ENCODE measurements around the gene BBS7.
A peak's percentile ranks its signal among the peaks of the same experiment; 100 is the strongest.

BBS7 gene, protein sequence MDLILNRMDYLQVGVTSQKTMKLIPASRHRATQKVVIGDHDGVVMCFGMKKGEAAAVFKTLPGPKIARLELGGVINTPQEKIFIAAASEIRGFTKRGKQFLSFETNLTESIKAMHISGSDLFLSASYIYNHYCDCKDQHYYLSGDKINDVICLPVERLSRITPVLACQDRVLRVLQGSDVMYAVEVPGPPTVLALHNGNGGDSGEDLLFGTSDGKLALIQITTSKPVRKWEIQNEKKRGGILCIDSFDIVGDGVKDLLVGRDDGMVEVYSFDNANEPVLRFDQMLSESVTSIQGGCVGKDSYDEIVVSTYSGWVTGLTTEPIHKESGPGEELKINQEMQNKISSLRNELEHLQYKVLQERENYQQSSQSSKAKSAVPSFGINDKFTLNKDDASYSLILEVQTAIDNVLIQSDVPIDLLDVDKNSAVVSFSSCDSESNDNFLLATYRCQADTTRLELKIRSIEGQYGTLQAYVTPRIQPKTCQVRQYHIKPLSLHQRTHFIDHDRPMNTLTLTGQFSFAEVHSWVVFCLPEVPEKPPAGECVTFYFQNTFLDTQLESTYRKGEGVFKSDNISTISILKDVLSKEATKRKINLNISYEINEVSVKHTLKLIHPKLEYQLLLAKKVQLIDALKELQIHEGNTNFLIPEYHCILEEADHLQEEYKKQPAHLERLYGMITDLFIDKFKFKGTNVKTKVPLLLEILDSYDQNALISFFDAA

DNA sequence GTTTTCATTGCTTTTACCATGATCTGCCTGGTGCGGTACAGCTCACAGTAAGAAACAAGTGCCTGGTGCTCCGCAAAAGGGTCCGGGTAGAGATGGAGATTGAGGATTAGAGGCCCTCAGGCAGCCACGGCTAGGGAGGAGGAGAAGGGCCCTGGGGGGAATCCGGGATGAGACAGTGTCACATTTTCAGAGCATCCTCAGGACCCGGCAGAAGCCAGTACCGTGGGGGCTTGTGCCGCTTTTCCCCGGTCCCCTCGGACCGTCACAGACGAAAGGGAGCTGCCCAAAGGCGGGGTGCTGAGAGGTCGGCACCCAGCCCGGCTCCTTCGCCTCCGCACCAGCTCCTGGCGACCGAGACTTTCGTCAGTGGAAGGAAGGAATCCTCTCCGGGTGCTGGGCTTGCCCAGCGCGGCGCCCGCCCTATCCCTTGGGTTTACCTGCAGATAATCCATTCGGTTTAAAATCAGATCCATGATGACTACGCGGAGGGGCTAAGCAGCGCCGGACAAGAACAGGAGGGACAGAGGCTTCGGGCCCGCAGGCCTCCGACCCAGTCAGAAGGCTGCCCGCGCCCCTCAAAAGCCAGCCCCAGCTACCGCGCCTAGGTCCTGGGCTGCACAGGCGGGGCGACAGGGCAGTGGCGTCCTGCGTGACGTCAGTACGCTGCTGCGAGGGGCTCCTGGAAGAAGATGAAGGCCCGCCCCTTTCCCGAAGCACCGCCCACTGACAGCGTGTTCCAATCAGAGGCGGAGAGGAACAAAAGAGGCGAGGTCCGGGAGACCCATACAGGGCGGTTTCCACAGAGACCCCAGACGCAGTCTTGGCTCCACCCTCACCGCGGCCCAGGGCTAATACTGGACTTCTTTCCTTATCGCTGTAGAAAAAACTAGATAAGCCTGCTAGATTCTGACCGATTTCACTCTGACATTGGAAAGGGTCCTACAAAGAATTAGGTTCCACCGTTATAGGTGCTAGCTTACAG lies at the start of gene BBS7:
Gene BBS7 (minus strand): TSS at position 634 of the 982 bp plus-strand sequence. CDS start 161 bp downstream, at position 473.
- DNase-seq (ENCODE audit: low read depth), result peak; percentile 97

DNA sequence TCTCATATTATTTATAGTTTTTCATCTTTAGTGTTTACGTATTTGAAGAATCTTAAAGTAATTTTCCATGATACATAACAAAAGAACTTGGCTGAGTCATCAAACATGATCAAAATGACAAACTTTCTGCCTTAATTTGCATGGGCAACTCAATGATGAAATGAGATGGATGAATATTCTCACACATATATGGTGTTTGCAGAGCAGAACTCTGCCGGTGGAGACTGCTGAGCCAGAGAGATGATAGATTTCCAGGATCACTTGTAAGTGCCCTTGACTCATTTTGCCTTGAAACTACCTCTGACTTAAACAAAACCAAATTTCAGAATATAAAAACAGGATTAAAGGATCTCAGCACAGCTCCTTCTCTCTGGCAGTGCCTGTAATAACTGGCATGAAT lies 43.4 kb upstream of the BBS7 start:
- DNase-seq (ENCODE audit: low read depth), result no peak

DNA sequence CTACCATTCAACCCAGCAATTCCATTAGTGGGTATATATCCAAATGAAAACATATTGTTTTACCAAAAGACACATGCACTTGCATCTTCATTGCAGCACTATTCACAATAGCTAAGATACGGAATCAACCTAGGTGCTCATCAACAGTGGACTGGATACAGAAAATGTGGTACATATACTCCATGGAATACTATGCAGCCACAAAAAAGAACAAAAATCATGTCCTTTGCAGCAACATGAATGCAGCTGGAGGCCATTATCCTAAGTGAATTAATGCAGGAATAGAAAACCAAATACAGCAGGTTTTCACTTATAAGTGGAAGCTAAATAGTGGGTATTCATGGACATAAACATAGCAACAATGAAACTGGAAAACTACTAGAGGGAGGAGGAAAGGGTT lies 38.1 kb upstream of the BBS7 start:
- no peak for DNase-seq (ENCODE audit: low read depth)

- DNase-seq (ENCODE audit: low read depth), result peak; percentile 34
Measured at GRCh38 chr4:121900132-121900983, 30.1 kb upstream of the BBS7 start.

DNA sequence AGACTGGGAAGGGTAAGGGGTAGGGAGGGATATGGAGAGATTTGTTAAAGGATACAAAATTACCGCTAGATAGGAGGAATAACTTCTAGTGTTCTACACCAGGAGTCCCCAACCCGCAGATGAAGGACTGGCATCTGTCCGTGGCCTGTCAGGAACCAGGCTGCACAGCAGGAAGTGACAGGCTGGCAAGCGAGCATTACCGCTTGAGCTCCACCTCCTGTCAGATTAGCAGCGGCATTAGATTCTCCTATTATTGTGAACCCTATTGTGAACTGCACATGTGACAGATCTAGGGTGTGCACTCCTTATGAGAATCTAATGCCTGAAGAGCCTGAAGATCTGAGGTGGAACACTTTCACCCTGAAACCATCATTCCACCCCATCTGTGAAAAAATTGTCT lies 27.9 kb upstream of the BBS7 start:
- DNase-seq (ENCODE audit: low read depth), result no peak

DNA sequence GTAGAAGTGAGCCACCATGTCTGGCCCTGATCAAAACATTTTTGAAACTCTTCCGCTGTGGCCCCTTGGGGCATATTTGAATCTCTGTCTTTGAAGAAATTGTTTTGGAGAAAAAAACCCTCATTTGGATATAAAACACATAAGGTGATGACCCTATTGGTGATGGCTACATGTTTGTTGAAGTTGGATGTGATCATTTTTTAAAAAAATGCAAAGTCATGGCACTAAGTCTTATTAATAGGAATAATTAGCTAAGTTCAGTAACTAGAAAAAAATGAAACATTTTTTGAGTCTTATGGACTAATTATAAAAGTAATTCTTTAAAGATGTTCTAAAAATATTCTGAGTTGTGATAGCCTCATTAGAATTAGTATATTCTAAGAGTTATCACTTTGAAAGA lies 17.9 kb upstream of the BBS7 start:
- DNase-seq (ENCODE audit: low read depth), result no peak

GRCh38 chr4:121885115-121885514 lies 14.8 kb upstream of the BBS7 start:
- no peak for DNase-seq (ENCODE audit: low read depth)

- no peak for DNase-seq (ENCODE audit: low read depth)
Measured at GRCh38 chr4:121881158-121881557, 10.9 kb upstream of the BBS7 start.

GRCh38 chr4:121879135-121879534 lies 8.9 kb upstream of the BBS7 start:
- no peak for DNase-seq (ENCODE audit: low read depth)

DNA sequence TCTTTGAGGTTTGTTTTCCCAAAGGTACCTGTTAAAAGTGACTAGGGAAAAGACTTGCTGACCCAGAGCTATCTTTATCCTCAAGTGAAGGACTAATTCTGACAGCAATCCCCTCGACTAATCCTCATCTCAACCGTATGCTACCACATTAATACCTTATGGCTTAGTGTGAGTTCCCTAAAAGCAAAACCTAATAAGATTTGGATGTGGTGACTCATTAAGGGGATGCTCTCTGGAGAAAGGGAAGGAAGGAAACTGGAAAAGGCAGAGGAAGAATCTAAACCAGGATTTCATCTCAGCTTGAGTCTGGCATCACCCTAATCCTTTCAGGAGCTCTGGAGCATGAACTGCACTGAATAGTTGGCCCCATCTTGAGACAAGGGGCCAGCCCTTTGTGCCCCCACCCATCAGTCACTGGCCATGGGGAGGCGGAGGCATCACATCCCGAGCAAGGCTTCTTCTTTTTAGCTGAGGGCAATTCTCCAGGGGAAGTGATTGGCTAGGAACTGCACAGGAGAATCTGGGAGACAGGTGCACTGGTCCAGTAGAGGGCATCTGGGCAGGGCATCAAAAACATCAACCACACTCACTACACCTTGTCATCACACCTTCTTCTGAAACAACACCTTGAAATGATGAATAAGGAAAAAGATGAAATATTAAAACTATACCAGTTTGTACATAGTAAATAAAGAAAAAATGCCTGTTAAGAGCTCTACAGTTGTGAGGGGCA lies 6.9 kb upstream of the BBS7 start:
- DNase-seq (ENCODE audit: low read depth), result no peak

DNA sequence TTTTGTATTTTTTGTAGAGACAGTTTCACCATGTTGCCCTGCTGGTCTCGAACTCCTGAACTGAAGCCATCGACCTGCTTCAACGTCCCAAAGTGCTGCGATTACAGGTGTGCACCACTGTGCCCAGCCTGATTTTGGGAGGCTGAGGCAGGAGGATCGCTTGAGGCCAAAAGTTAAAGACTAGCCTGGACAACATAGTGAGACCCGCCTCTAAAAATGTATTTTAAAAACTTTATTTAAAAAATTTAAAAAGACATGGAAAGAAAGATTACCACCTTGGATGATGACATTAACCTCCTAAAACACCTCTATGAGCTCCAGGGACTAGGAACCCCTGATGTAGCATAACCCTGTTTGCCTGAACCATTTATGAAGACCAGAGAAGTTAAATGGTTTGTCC lies 5.8 kb upstream of the BBS7 start:
- DNase-seq (ENCODE audit: low read depth), result no peak

DNA sequence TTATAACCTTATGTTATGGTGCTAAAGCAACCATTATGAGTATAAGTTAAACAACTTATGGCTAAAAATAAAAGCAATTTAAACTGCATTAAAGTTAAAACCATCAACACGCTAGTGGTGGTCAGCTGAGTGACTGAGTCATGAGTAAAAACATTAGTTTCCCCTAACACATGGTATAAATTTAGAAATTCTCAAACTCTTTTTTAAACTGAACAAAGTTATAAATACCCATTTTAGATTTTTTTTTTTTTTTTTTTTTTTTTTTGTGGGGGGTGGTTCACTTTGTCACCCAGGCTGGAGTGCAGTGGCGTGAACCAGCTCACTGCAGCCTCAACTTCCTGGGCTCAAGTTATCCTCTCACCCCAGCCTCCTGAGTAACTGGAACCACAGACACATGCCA lies 5.4 kb upstream of the BBS7 start:
- no peak for DNase-seq (ENCODE audit: low read depth)

DNA sequence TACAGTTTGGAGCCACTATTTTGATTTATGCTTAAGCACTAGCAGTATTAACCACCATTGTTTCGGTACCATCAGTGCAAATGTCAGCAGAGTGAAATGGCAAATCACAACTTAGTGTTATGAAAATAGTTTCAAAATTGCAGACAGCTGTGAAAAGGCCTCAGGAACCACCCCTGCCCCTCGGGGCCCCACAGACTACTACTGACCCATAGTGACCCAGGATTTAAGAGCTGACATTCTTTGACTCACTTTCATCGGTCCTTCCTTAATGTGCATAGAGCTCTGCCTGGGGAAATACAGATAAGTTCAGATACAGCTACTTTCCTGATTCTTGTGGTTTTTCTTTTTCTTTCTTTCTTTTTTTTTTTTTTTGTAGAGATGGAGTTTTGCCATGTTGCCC lies 3.3 kb upstream of the BBS7 start:
- no peak for DNase-seq (ENCODE audit: low read depth)

DNA sequence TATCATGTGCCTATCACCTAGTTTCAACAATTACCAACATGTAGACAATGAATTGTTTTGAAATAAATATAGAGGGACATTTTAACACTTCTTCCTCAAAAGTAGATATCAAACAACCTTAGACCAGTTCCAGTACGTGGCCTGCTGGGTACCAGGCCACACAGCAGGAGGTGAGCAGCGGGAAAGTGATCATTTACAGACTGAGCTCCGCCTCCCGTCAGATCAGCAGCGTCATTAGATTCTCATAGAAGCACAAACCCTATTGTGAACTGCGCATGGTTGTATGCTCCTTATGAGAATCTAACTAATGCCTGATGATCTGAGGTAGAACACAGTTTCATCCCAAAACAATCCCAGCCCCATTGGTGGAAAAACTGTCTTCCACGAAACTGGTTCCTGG lies 6.5 kb downstream of the BBS7 start:
- no peak for DNase-seq (ENCODE audit: low read depth)

DNA sequence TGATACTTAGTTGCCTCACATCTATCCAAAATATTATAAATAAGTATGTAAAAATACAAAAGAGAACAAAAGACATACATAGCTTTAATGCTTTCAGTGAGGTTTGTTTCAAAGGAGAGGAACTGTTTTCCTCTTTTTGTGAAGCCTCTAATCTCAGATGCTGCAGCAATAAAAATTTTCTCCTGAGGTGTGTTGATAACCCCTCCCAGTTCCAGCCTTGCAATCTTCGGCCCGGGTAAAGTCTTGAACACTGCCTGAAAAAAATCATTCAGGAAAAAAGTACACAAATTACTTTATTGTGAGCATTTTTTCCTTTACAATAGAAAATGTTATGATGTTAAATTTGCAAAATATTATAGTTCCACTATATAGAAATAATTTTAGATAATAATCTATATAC lies 8.8 kb downstream of the BBS7 start:
- no peak for DNase-seq (ENCODE audit: low read depth)

DNA sequence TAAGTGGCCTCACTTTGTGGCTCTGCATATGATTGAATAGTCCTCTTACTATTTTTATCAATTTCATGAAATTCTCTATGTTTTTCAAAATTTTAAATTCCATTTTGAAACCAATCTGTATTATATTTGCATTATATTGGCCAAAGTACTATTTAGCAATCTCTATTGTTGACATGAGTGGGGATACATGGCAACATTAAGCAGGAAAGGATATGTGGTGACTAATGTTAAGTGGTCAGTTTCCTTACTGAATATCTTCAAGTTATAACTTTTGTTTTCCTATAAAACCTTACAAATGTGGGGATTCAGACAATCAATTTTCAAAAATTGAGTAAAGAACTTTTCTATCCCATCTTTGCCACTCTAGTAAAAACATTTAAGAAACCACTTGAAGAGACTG lies 10.2 kb downstream of the BBS7 start:
- DNase-seq (ENCODE audit: low read depth), result no peak

DNA sequence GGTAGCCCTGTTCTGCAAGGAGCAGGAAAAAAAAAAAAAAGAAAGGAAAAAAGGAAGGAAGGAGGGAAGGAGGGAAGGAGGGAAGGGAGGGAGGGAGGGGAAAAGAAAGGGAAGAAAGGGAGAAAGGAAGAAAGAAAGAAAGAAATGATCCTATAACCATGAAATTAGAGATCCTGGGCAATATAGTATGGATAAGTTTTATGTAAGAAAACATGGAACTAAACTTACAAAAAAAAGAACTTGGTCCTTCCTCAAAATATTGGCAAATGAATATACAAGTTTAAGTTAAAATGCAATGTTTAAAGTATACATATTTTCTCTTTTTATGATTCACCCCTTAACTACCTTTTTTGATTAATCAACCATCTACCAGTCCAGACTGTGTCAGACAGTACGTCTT lies 18.9 kb downstream of the BBS7 start:
- DNase-seq (ENCODE audit: low read depth), result no peak

DNA sequence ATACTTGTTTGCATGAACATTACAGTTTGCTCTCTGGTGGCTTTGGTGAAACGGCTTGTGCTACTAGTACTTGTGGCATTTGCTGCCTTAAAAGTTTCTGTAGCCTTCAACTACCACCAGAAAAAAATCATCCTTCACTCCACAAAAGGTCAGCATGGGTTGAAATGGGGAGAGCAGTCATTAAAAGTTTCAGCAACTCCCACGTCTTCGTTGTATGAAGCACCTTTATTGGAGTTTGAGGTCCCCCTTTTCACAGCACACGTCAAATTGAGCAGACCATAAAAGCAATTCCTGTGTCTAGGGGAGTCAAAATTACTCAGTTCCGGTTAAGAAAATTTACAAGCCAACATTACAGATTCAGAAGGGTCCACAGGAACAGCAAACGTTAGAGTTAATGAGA lies 23.6 kb downstream of the BBS7 start:
- DNase-seq (ENCODE audit: low read depth), result no peak

DNA sequence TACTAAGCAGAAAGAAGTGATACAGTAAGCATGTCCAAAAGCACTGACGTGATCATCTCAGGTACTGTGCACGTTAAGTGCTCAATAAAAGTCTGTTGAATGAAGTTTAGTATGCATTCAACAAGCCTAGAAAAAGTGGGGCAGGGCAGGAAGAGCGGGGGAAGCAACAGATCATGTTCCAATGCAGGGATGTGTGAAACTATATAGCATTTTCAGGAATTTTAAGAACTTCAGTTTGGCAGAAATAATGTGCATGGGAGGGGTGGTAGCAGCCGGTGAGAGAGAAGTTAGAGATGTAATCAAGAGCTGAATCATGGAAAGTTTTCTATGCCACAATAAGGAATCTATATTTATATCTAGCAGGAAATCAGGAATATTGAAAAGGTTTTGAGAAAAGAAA lies 27.4 kb downstream of the BBS7 start:
- DNase-seq (ENCODE audit: low read depth), result no peak

- no peak for DNase-seq (ENCODE audit: low read depth)
Measured at GRCh38 chr4:121838136-121838535, 32.1 kb downstream of the BBS7 start.

- DNase-seq (ENCODE audit: low read depth), result no peak
Measured at GRCh38 chr4:121829511-121829910, 40.8 kb downstream of the BBS7 start.
